T-cell (primary cell): ENCODE results near the gene SPTBN1. TPM values are rescaled to one million over a fixed set of nuclear protein-coding genes. Genes with fewer than 3 reads are reported as not detected.

Experiments used
- ATAC-seq, 4 experiments: fragments of 200-7000 bp in 3 of 4; fragments of 150-1000 bp in 1 of 4; cut with Tn5 transposase; replicated peaks in 1 of 4; 1 replicate in 3 of 4; 2 replicates in 1 of 4; pipeline ENCODE4 v1.10.0; 2021; ENCODE audit warnings: moderate library complexity in 3 of 4, mild to moderate bottlenecking in 2 of 4, moderate number of reproducible peaks in 1 of 4
- CTCF ChIA-PET, 2 donors: fragments of 300-600 bp; sonication (Branson Sonifier 250); formaldehyde crosslinking; loops; one replicate each; lab custom pipeline; 2022; ENCODE audit warnings: antibody characterized with exemption in 2 of 2; lab: Charles Lee
- POLR2A ChIA-PET, 2 donors: fragments of 300-600 bp; sonication (Branson Sonifier 250); formaldehyde crosslinking; loops; one replicate each; lab custom pipeline; 2022; ENCODE audit warnings: antibody characterized with exemption in 2 of 2; lab: Charles Lee
- DNase-seq, 35 experiments: peaks; one replicate each; pipeline versions ENCODE4 v3.0.0 to v3.0.0-alpha.2; 2013 to 2023
- H3K27ac ChIP-seq: one replicate; pipeline ENCODE4 v1.5.1; 2013; ENCODE audit warnings: low read length
- H3K27me3 ChIP-seq, 2 experiments: replicated peaks in 1 of 2; 1 replicate in 1 of 2; 2 replicates in 1 of 2; pipeline versions ENCODE4 v1.6.1 to v1.7.0; 2013; ENCODE audit warnings: low read length in 1 of 2, mixed read lengths in 1 of 2; ENCODE audit not compliant: control insufficient read depth in 2 of 2, insufficient read depth in 2 of 2; ENCODE audit errors: extremely low read depth in 1 of 2
- H3K36me3 ChIP-seq, 2 donors: 1 replicate in 1 of 2; 2 replicates in 1 of 2; pipeline versions ENCODE4 v1.6.1 to v1.7.0; 2013; ENCODE audit warnings: low read length in 1 of 2; ENCODE audit not compliant: control insufficient read depth in 2 of 2, insufficient read depth in 1 of 2; ENCODE audit errors: extremely low read depth in 1 of 2
- H3K4me1 ChIP-seq, 2 experiments: 1 replicate in 1 of 2; 2 replicates in 1 of 2; pipeline versions ENCODE4 v1.6.1 to v1.7.0; 2013; ENCODE audit warnings: low read length in 2 of 2, mixed read lengths in 1 of 2; ENCODE audit not compliant: insufficient read depth in 2 of 2, control insufficient read depth in 1 of 2; ENCODE audit errors: extremely low read depth in 1 of 2
- H3K4me3 ChIP-seq, 2 donors: 1 replicate in 1 of 2; 2 replicates in 1 of 2; pipeline versions ENCODE4 v1.5.1 to v1.7.0; 2013; ENCODE audit warnings: mild to moderate bottlenecking in 2 of 2, low read length in 1 of 2, moderate library complexity in 1 of 2; ENCODE audit not compliant: control insufficient read depth in 1 of 2; ENCODE audit errors: extremely low read depth in 1 of 2
- H3K9me3 ChIP-seq: 2 replicates; pipeline ENCODE4 v1.7.0; 2013
- H3K27ac Mint-ChIP-seq, 2 donors: one replicate each; pipeline ENCODE4 v1.8.0; 2020 to 2021; ENCODE audit warnings: mild to moderate bottlenecking in 2 of 2, mixed read lengths in 2 of 2
- H3K27me3 Mint-ChIP-seq, 2 donors: one replicate each; pipeline ENCODE4 v1.8.0; 2021 to 2022; ENCODE audit warnings: mixed read lengths in 2 of 2
- H3K36me3 Mint-ChIP-seq: one replicate; pipeline ENCODE4 v1.8.0; 2021; ENCODE audit warnings: mixed read lengths
- H3K4me1 Mint-ChIP-seq, 3 donors: one replicate each; pipeline ENCODE4 v1.8.0; 2020 to 2022; ENCODE audit warnings: mixed read lengths in 3 of 3, mild to moderate bottlenecking in 1 of 3
- H3K4me3 Mint-ChIP-seq, 3 donors: one replicate each; pipeline ENCODE4 v1.8.0; 2020 to 2022; ENCODE audit warnings: mild to moderate bottlenecking in 3 of 3, mixed read lengths in 3 of 3, moderate library complexity in 3 of 3
- H3K9me3 Mint-ChIP-seq, 3 donors: one replicate each; pipeline ENCODE4 v1.8.0; 2020 to 2022; ENCODE audit warnings: mixed read lengths in 3 of 3
- WGBS: methylation state at CpG from one replicate; pipeline ENCODE4 v1.1.5; 2013; ENCODE audit warnings: missing lambda C conversion rate; ENCODE audit not compliant: insufficient coverage; 5-methylcytosine and 5-hydroxymethylcytosine counted together
- total RNA-seq, 35 experiments: library from RNA in 6 of 35; stranded (reverse) in 6 of 35; fragments of 120-200 nt in 1 of 35; gene quantifications; one replicate each; pipeline versions ENCODE4 v1.2.1 to v1.2.4 and lab custom pipeline; 2013 to 2026

The SPTBN1 gene
- total RNA-seq, 5 donors from 2014 or later (not counting 1 experiment from before 2014, with no cell fraction given): 129 to 222 (median 139) TPM

DNA sequence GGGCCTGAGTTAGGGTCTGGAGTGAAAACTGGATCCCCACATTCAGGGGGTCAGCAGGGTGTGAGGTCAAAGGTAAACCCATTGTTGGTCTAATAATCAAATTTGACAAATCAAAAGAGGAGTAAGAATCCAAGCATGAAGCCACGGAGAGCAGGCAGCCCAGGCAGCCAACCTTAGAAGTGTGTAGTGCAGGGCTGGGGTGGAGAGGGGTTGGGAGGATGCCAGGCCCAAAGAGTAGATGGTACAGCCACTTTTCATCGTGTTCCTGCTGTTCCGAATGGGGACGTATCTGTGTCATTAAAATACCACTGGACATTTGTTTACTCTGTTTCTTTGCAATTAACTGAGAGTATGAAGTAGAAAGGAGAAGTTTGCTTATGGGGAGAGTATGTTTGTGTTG is 16.5 kb upstream of the SPTBN1 start:
- Mint-ChIP-seq H3K27ac (no peak overlapping the region), H3K36me3 (no peaks in the 10 kb centered on the region), H3K9me3 (no peaks in the 10 kb centered on the region), H3K4me3 (no peak overlapping the region), H3K27me3 (peaks cover 3 to 9% of the 10 kb centered on the region in 2 donors), H3K4me1 (no peaks in the 10 kb centered on the region)
- WGBS: 90% methylated on average over 4 of the region's 4 CpGs
- ChIA-PET POLR2A (no interaction called here), CTCF (no interaction called here)
- DNase-seq (no peak), ATAC-seq (no peak)
- H3K36me3 ChIP-seq: no peaks in the 10 kb centered on the region
- no peak overlapping the region for H3K4me3 ChIP-seq
- no peaks in the 10 kb centered on the region for H3K4me1 ChIP-seq
- no peak overlapping the region for H3K27ac ChIP-seq
- no peaks in the 10 kb centered on the region for H3K27me3 ChIP-seq
- no peaks in the 10 kb centered on the region for H3K9me3 ChIP-seq

- 73% methylated on average over 2 of the region's 2 CpGs for WGBS
- H3K9me3 Mint-ChIP-seq: no peaks in the 10 kb centered on the region
- Histone ChIP-seq H3K4me3 (no peak overlapping the region), H3K9me3 (no peaks in the 10 kb centered on the region), H3K27me3 (no peaks in the 10 kb centered on the region), H3K27ac (no peak overlapping the region), H3K4me1 (no peaks in the 10 kb centered on the region), H3K36me3 (no peaks in the 10 kb centered on the region)
- no peak for DNase-seq
- H3K27ac Mint-ChIP-seq: no peak overlapping the region
- H3K27me3 Mint-ChIP-seq: peaks cover 3 to 11% of the 10 kb centered on the region in 2 donors
- no peak overlapping the region for H3K4me3 Mint-ChIP-seq
- CTCF ChIA-PET: no interaction called here
- no peak for ATAC-seq
- POLR2A ChIA-PET: no interaction called here
- no peaks in the 10 kb centered on the region for H3K36me3 Mint-ChIP-seq
- H3K4me1 Mint-ChIP-seq: no peaks in the 10 kb centered on the region
Observed at GRCh38 chr2:54440050-54440449, 16.1 kb upstream of the SPTBN1 start.

GRCh38 chr2:54444503-54444902 is 11.6 kb upstream of the SPTBN1 start:
- no peak for ATAC-seq
- no peaks in the 10 kb centered on the region for H3K27me3 ChIP-seq
- H3K36me3 Mint-ChIP-seq: no peaks in the 10 kb centered on the region
- H3K36me3 ChIP-seq: no peaks in the 10 kb centered on the region
- H3K4me3 ChIP-seq: no peak overlapping the region
- H3K27ac ChIP-seq: no peak overlapping the region
- no peaks in the 10 kb centered on the region for H3K4me1 Mint-ChIP-seq
- no peak overlapping the region for H3K4me3 Mint-ChIP-seq
- CTCF ChIA-PET: no interaction called here
- H3K27ac Mint-ChIP-seq: no peak overlapping the region
- H3K9me3 ChIP-seq: no peaks in the 10 kb centered on the region
- POLR2A ChIA-PET: no interaction called here
- peaks cover 3 to 14% of the 10 kb centered on the region in 2 donors for H3K27me3 Mint-ChIP-seq
- no peak for DNase-seq
- no peaks in the 10 kb centered on the region for H3K4me1 ChIP-seq
- no peaks in the 10 kb centered on the region for H3K9me3 Mint-ChIP-seq
- WGBS: no CpG with 5 or more reads among the region's 1 CpG

DNA sequence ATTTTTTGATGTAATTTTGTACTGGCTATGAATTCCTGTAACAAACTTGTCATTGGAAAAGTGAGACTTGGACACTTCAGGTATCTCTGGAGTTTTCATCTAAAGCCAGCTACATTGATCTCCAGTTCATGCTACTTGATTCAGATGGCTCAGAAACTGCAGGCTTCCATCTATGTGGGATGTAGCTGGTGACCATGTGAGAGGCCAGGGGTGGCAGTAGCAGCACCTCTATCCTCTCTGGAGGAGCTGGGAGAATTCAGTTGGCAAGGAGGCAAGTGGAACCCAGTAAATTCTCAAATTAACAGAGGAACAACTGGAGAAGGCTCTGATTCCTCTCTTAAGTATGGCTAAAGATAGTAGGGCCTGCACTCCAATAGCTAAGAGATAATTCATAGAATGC is 10.0 kb upstream of the SPTBN1 start:
- Mint-ChIP-seq H3K4me1 (no peaks in the 10 kb centered on the region), H3K9me3 (no peaks in the 10 kb centered on the region), H3K4me3 (no peak overlapping the region), H3K27ac (no peak overlapping the region), H3K36me3 (no peaks in the 10 kb centered on the region), H3K27me3 (peaks cover 5 to 14% of the 10 kb centered on the region in 2 donors)
- H3K36me3 ChIP-seq: no peaks in the 10 kb centered on the region
- peaks cover 0 to 2% of the 10 kb centered on the region in 2 experiments for H3K27me3 ChIP-seq
- DNase-seq: no peak
- H3K4me3 ChIP-seq: no peak overlapping the region
- no peaks in the 10 kb centered on the region for H3K4me1 ChIP-seq
- no peak for ATAC-seq
- ChIA-PET POLR2A (interaction anchor here in 1 of 2 donors (0.7 kb wide), 1 partner anchor 858 kb away, joined by 4 read pairs; no protein-coding TSS in a partner anchor), CTCF (no interaction called here)
- H3K27ac ChIP-seq: no peak overlapping the region
- H3K9me3 ChIP-seq: no peaks in the 10 kb centered on the region

- ChIA-PET CTCF (no interaction called here), POLR2A (interaction anchor here in 1 of 2 donors (0.7 kb wide), 1 partner anchor 858 kb away, joined by 4 read pairs; no protein-coding TSS in a partner anchor)
- Mint-ChIP-seq H3K27me3 (peaks cover 5 to 14% of the 10 kb centered on the region in 2 donors), H3K27ac (no peak overlapping the region), H3K4me1 (no peaks in the 10 kb centered on the region), H3K9me3 (no peaks in the 10 kb centered on the region), H3K4me3 (no peak overlapping the region), H3K36me3 (no peaks in the 10 kb centered on the region)
- Histone ChIP-seq H3K4me1 (no peaks in the 10 kb centered on the region), H3K36me3 (no peaks in the 10 kb centered on the region), H3K27ac (no peak overlapping the region), H3K9me3 (no peaks in the 10 kb centered on the region), H3K4me3 (no peak overlapping the region), H3K27me3 (peaks cover 0 to 2% of the 10 kb centered on the region in 2 experiments)
- WGBS: 9% methylated on average over 2 of the region's 2 CpGs
- DNase-seq (no peak), ATAC-seq (no peak)
Observed at GRCh38 chr2:54446625-54447024, 9.5 kb upstream of the SPTBN1 start.

- Histone ChIP-seq H3K36me3 (no peaks in the 10 kb centered on the region), H3K27ac (no peak overlapping the region), H3K9me3 (no peaks in the 10 kb centered on the region), H3K4me1 (peaks cover 5 to 19% of the 10 kb centered on the region in 2 experiments), H3K27me3 (peaks cover 0 to 28% of the 10 kb centered on the region in 2 experiments), H3K4me3 (no peak overlapping the region)
- H3K4me3 Mint-ChIP-seq: peak overlapping the region; percentile 59 to 75 (median 72)
- ATAC-seq: no peak
- ChIA-PET POLR2A (no interaction called here), CTCF (no interaction called here)
- no peak overlapping the region for H3K27ac Mint-ChIP-seq
- peaks cover 20 to 22% (median 22%) of the 10 kb centered on the region in 3 donors for H3K4me1 Mint-ChIP-seq
- H3K9me3 Mint-ChIP-seq: no peaks in the 10 kb centered on the region
- H3K36me3 Mint-ChIP-seq: no peaks in the 10 kb centered on the region
- DNase-seq: no peak
- WGBS: 63% methylated on average over 1 of the region's 4 CpGs
- peaks cover 34 to 37% of the 10 kb centered on the region in 2 donors for H3K27me3 Mint-ChIP-seq
Observed at GRCh38 chr2:54454548-54455130, 1.5 kb upstream of the SPTBN1 start.
